AG20443 (cell line): ENCODE data around the gene TNFRSF1A.
A peak's percentile ranks its signal among the peaks of the same experiment; 100 is the strongest.
"Not testable (repeated sequence)": the region's sequence is repeated elsewhere in the genome, so short reads cannot be mapped to it uniquely, and the experiment has no call there.

Experiments
- DNase-seq: peaks from one replicate; pipeline ENCODE4 v3.0.0; 2012; ENCODE audit warnings: low spot score, mixed read lengths

The TNFRSF1A gene

GRCh38 chr12:6302621-6303020, 39.3 kb downstream of the TNFRSF1A start:
- DNase-seq, result no peak

- DNase-seq, result no peak
These were observed 40.2 kb downstream of the TNFRSF1A start for GRCh38 chr12:6301721-6302120.

GRCh38 chr12:6297170-6297569, 44.7 kb downstream of the TNFRSF1A start:
- DNase-seq, result no peak

- DNase-seq, result peak; percentile 84
These were observed 46.6 kb downstream of the TNFRSF1A start for GRCh38 chr12:6295094-6295811.

- DNase-seq, result no peak
These were observed 47.5 kb downstream of the TNFRSF1A start for GRCh38 chr12:6294156-6295093.

- DNase-seq, result peak; percentile 67
These were observed 49.3 kb downstream of the TNFRSF1A start for GRCh38 chr12:6292606-6293005.

- not testable (repeated sequence) for DNase-seq
These were observed 52.0 kb downstream of the TNFRSF1A start for GRCh38 chr12:6289906-6290305.

GRCh38 chr12:6289081-6289480, 52.8 kb downstream of the TNFRSF1A start:
- DNase-seq, result not testable (repeated sequence)

GRCh38 chr12:6288235-6288634, 53.6 kb downstream of the TNFRSF1A start:
- no peak for DNase-seq

GRCh38 chr12:6285532-6286306, 56.2 kb downstream of the TNFRSF1A start:
- DNase-seq, result no peak

GRCh38 chr12:6285063-6285477, 56.8 kb downstream of the TNFRSF1A start:
- peak; percentile 88 for DNase-seq

GRCh38 chr12:6284273-6284672, 57.6 kb downstream of the TNFRSF1A start:
- no peak for DNase-seq

GRCh38 chr12:6282453-6282840, 59.4 kb downstream of the TNFRSF1A start:
- no peak for DNase-seq

GRCh38 chr12:6281081-6281809, 60.6 kb downstream of the TNFRSF1A start:
- DNase-seq, result no peak

GRCh38 chr12:6280672-6281071, 61.2 kb downstream of the TNFRSF1A start:
- no peak for DNase-seq

- peak; percentile 86 for DNase-seq
These were observed 61.8 kb downstream of the TNFRSF1A start for GRCh38 chr12:6280053-6280469.

GRCh38 chr12:6279631-6280030, 62.2 kb downstream of the TNFRSF1A start:
- DNase-seq, result peak; percentile 8

- no peak for DNase-seq
These were observed 62.6 kb downstream of the TNFRSF1A start for GRCh38 chr12:6279256-6279628.
